Heart left ventricle (tissue), 16 donors: ENCODE measurements around the gene PDE5A. TPM values are rescaled to one million over a fixed set of nuclear protein-coding genes. Genes with fewer than 3 reads are reported as not detected.

Source experiments
- ATAC-seq, 4 donors: fragments of 200-7000 bp; cut with Tn5 transposase; one replicate each; pipeline ENCODE4 v1.9.1; 2020 to 2022; ENCODE audit warnings: moderate library complexity in 4 of 4, mild to moderate bottlenecking in 3 of 4, moderate number of reproducible peaks in 1 of 4
- DNase-seq, 5 donors: peaks; one replicate each; pipeline ENCODE4 v3.0.0-alpha.2; 2020
- H3K27ac ChIP-seq, 12 donors: fragments of 200-600 bp; sonication (generic) in 4 of 12; one replicate each; pipeline versions ENCODE4 v1.5.0 to v1.8.0; 2016 to 2022; ENCODE audit warnings: mild to moderate bottlenecking in 2 of 12
- H3K27me3 ChIP-seq, 9 donors: fragments of 200-600 bp; sonication (generic) in 2 of 9; one replicate each; pipeline versions ENCODE4 v1.5.1 to v1.8.0; 2016 to 2022; ENCODE audit warnings: mild to moderate bottlenecking in 3 of 9
- H3K36me3 ChIP-seq, 9 donors: fragments of 200-600 bp; sonication (generic) in 2 of 9; one replicate each; pipeline versions ENCODE4 v1.5.0 to v1.8.0; 2018 to 2022; ENCODE audit warnings: mild to moderate bottlenecking in 2 of 9
- H3K4me1 ChIP-seq, 12 donors: fragments of 200-600 bp; sonication (generic) in 4 of 12; one replicate each; pipeline versions ENCODE4 v1.5.0 to v1.8.0; 2016 to 2022; ENCODE audit warnings: mild to moderate bottlenecking in 3 of 12
- H3K4me3 ChIP-seq, 12 donors: fragments of 200-600 bp; sonication (generic) in 4 of 12; one replicate each; pipeline versions ENCODE4 v1.5.0 to v1.8.0; 2017 to 2022; ENCODE audit warnings: mild to moderate bottlenecking in 9 of 12, moderate library complexity in 4 of 12
- H3K9me3 ChIP-seq, 12 donors: fragments of 200-600 bp; sonication (generic) in 4 of 12; one replicate each; pipeline versions ENCODE4 v1.5.0 to v1.8.0; 2016 to 2022; ENCODE audit warnings: mild to moderate bottlenecking in 1 of 12
- POLR2A ChIP-seq, 2 donors: fragments of 450-650 bp; IDR thresholded peaks; one replicate each; pipeline ENCODE4 v1.6.1; 2017; ENCODE audit warnings: antibody characterized with exemption in 2 of 2, mild to moderate bottlenecking in 2 of 2, moderate library complexity in 2 of 2
- WGBS, 4 donors: extraction: QIAGEN DNeasy Blood & Tissue Kit in 2 of 4; methylation state at CpG; one replicate each; pipeline versions ENCODE4 v1.1.5 to v1.1.7; 2013 to 2018; 5-methylcytosine and 5-hydroxymethylcytosine counted together
- intact Hi-C, 10 donors: fragments of 100-400 bp; cut with DNase I; formaldehyde crosslinking; loops; one replicate each; pipeline versions ENCODE4 v1.11.1 to v1.14.2; 2022
- polyA plus RNA-seq, 2 donors: library from polyadenylated mRNA; stranded (reverse); fragments of 200-250 nt; gene quantifications; one replicate each; pipeline ENCODE4 v1.2.3, GENCODE V29; 2013
- total RNA-seq, 9 donors: library from RNA; depleted of rRNA in 2 of 9; stranded (reverse); fragments of >200 nt in 2 of 9; fragmentation: NEBNext Ultra II Directional in 3 of 9; extraction: Animal tissue kit (Norgen Biotek cat#: 25700) in 3 of 9; gene quantifications; one replicate each; pipeline versions ENCODE4 v1.1.0 to v1.2.4, GENCODE V29; 2016 to 2023
- TF ChIP-seq, protein P1 (sequence below), 12 donors: fragments of 200-600 bp; sonication (generic) in 4 of 12; IDR thresholded peaks; one replicate each; pipeline versions ENCODE4 v1.5.0 to v1.8.0; 2018 to 2022; ENCODE audit warnings: antibody characterized with exemption in 12 of 12, mild to moderate bottlenecking in 5 of 12
- donor health status: ischemic (EF 13 %, LVEDD 7.1; RV severe dilation, severe dysfunction).
- donor health status: healthy with polysubstance abuse.
- donor health status: DM: no; HTN: yes; CAD: no.
- donor health status: DM: no; HTN: no; CAD: no.
- donor health status: ischemic (EF 25% LVEDD 6.9; RV normal size, moderate dysfunction).
- donor health status: ischemic (EF 25% LVEDD 5.7; RV mildly dilated, moderate dysfunction).
- donor health status: healthy.
- donor health status: DM: yes; HTN: yes; CAD: no.
- donor health status: ischemic (EF 35%, LVEDD 5.7; RV mildly dilated, moderate dysfunction).
- donor health status: nonischemic (EF 11% LVEDD 7.7; RV severe dilation, severe dysfunction).
- donor health status: DM: yes; HTN: yes; CAD: no.
- donor health status: PGD.
- donor health status: ischemic (EF 29% LVEDD 5.4; RV normal size, mild dysfunction).
- donor health status: nonischemic (EF 23%, LVEDD 6.1; RV moderate dilation, normal function).

Gene PDE5A
- total and polyA plus RNA-seq, 11 donors, result 1.6 to 20.6 (median 7.3) TPM

DNA sequence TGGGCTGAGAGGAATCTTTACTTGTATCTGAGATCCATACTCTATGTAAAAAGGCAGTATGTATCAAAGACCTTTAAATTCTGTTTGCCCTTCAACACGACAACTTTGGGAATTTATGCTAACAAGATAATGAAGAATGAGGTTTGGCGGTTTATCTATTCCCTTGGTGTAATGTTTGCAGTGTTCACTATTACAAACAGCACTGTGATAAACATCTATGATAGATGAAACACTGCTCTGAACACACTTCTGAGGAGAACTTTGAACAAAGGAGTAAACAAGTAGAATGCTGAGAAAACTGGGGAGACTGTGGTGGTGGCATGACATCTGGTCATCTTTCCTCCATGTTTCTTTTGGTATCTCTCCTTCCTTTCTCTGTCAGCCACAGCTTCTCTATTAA, 126.9 kb downstream of the PDE5A start:
- H3K27ac ChIP-seq, result no peak overlapping the region
- H3K36me3 ChIP-seq, result peaks cover 0 to 100% (median 86%) of the 10 kb centered on the region in 9 donors
- intact Hi-C loops, result no loop called here
- H3K4me1 ChIP-seq, result peaks cover 0 to 10% (median 0%) of the 10 kb centered on the region in 12 donors
- DNase-seq (no peak), ATAC-seq (no peak)
- no peak for TF ChIP-seq POLR2A (IDR thresholded peaks at IDR 0.05)
- TF ChIP-seq, protein P1, sequence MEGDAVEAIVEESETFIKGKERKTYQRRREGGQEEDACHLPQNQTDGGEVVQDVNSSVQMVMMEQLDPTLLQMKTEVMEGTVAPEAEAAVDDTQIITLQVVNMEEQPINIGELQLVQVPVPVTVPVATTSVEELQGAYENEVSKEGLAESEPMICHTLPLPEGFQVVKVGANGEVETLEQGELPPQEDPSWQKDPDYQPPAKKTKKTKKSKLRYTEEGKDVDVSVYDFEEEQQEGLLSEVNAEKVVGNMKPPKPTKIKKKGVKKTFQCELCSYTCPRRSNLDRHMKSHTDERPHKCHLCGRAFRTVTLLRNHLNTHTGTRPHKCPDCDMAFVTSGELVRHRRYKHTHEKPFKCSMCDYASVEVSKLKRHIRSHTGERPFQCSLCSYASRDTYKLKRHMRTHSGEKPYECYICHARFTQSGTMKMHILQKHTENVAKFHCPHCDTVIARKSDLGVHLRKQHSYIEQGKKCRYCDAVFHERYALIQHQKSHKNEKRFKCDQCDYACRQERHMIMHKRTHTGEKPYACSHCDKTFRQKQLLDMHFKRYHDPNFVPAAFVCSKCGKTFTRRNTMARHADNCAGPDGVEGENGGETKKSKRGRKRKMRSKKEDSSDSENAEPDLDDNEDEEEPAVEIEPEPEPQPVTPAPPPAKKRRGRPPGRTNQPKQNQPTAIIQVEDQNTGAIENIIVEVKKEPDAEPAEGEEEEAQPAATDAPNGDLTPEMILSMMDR (IDR thresholded peaks at IDR 0.05), result no peak
- H3K9me3 ChIP-seq, result no peaks in the 10 kb centered on the region
- no peaks in the 10 kb centered on the region for H3K27me3 ChIP-seq
- 82 to 90% (median 89%) methylated on average over 2 of the region's 2 CpGs for WGBS, 4 donors
- no peak overlapping the region for H3K4me3 ChIP-seq

DNA sequence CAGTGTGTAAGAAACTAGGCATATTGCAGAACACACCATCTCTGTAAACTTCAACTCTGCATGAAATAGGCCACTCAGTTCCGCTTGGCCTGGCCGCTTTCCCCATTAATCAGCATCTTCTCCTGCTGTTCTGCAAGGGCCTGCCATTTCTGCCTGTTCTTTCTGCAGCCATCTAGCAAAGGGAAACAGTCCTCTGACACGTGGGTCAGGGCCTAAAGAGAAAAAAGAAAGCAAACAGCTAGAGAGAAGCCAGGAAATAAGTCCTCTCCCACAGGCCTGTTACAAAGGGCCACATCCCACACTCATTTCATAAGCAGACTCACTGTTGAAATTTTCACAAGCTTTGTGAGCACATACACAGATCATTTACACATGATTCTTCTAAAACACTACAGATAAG, 130.1 kb downstream of the PDE5A start:
- Histone ChIP-seq H3K9me3 (no peaks in the 10 kb centered on the region), H3K36me3 (peaks cover 0 to 100% (median 90%) of the 10 kb centered on the region in 9 donors), H3K27ac (peak overlapping the region in 9 of 12 donors; percentile 11 to 51 (median 32)), H3K4me1 (peaks cover 0 to 10% (median 0%) of the 10 kb centered on the region in 12 donors), H3K4me3 (no peak overlapping the region), H3K27me3 (no peaks in the 10 kb centered on the region)
- intact Hi-C loops, result loop anchor here in 4 of 10 donors (5.0 to 10.0 kb wide), 2 partner anchors 184 to 186 kb away; no protein-coding TSS in a partner anchor
- ATAC-seq (peak in 3 of 4 donors; percentile 66 to 78 (median 75)), DNase-seq (peak in 2 of 5 donors; percentile 25 to 45)
- 50 to 64% (median 60%) methylated on average over 3 of the region's 3 CpGs for WGBS, 4 donors
- no peak for TF ChIP-seq POLR2A (IDR thresholded peaks at IDR 0.05)
- TF ChIP-seq, protein P1 (IDR thresholded peaks at IDR 0.05), result no peak

DNA sequence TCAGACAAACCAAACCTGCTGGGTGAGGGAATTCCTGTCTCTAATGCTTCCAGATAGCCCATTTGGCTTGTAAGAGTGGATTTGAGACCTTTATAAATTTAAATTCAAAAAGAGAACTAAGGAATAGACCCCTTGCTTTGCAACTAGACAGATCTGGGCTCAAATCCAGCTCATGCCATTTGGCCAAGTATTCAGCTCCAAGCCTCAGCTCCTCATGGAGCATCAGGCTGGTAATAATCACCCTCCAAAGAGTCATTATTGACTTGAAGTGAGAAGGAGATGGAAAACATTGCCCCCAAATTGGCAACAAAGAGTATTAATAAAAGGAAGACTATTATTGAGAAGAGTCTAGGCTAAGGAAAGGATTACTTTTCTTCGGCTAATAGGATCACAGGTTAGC, 134.7 kb downstream of the PDE5A start:
- no peak overlapping the region for H3K4me3 ChIP-seq
- H3K9me3 ChIP-seq, result no peaks in the 10 kb centered on the region
- WGBS, 4 donors, result 94 to 100% (median 96%) methylated on average over 1 of the region's 1 CpG
- H3K36me3 ChIP-seq, result peaks cover 0 to 55% (median 48%) of the 10 kb centered on the region in 9 donors
- intact Hi-C loops, result loop anchor here in 6 of 10 donors (2.0 to 10.0 kb wide), 4 partner anchors 177 to 182 kb away; no protein-coding TSS in a partner anchor
- DNase-seq, result no peak
- TF ChIP-seq, protein P1 (IDR thresholded peaks at IDR 0.05), result no peak
- no peak for TF ChIP-seq POLR2A (IDR thresholded peaks at IDR 0.05)
- H3K27me3 ChIP-seq, result no peaks in the 10 kb centered on the region
- no peak overlapping the region for H3K27ac ChIP-seq
- peaks cover 0 to 8% (median 0%) of the 10 kb centered on the region in 12 donors for H3K4me1 ChIP-seq
- ATAC-seq, result no peak

DNA sequence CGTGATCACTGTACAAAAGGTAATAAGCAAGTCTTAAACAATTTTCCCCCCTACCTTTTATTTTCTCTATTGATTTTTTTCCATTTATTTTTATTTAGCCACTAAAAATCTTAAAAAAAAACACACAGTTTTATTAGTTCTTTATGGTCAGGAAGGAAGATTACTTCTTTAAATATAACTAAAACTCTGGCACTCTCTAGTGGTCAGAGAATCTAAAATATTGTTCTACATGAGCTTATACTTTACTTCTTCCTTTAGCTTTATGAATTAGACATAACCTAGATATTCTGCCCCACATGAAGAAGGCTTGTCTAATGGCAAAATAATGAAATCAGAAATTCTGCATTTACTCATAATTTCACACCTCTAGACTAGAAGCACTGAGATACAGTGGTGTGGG, 135.2 kb downstream of the PDE5A start:
- Histone ChIP-seq H3K27me3 (no peaks in the 10 kb centered on the region), H3K27ac (no peak overlapping the region), H3K9me3 (no peaks in the 10 kb centered on the region), H3K4me3 (no peak overlapping the region), H3K4me1 (peaks cover 0 to 3% (median 0%) of the 10 kb centered on the region in 12 donors), H3K36me3 (peaks cover 0 to 53% (median 43%) of the 10 kb centered on the region in 9 donors)
- DNase-seq (no peak), ATAC-seq (no peak)
- intact Hi-C loops, result loop anchor here in 6 of 10 donors (2.0 to 10.0 kb wide), 4 partner anchors 177 to 181 kb away; no protein-coding TSS in a partner anchor
- no peak for TF ChIP-seq POLR2A (IDR thresholded peaks at IDR 0.05)
- TF ChIP-seq, protein P1 (IDR thresholded peaks at IDR 0.05), result peak in 5 of 12 donors; percentile 13 to 43 (median 20)
- 90 to 100% (median 97%) methylated on average over 1 of the region's 1 CpG for WGBS, 4 donors
